GM10847 (cell line): ENCODE results near the gene BLOC1S2.

ENCODE experiments used
- POLR2A ChIP-seq: IDR thresholded peaks from 2 replicates; pipeline ENCODE4 v1.6.1; 2011; ENCODE audit not compliant: insufficient read length; ENCODE audit errors: extremely low read depth

BLOC1S2 gene

DNA sequence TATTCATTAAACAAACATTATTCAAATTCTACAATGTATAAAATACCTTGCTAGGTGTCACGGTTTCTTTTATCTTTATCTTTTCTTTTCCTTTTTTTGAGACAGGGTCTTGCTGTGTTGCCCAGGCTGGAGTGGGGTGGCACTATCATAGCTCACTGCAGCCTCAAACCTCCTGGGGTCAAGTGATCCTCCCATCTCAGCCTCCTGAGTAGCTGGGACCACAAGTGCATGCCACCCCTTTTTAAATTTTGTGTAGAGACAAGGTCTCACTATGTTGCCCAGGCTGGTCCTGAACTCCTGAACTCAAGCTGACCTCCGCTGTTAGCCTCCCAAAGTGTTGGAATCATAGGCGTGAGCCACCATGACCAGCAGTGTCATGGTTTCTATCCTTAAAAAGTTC, 17.9 kb upstream of the BLOC1S2 start:
- TF ChIP-seq POLR2A = no peak

DNA sequence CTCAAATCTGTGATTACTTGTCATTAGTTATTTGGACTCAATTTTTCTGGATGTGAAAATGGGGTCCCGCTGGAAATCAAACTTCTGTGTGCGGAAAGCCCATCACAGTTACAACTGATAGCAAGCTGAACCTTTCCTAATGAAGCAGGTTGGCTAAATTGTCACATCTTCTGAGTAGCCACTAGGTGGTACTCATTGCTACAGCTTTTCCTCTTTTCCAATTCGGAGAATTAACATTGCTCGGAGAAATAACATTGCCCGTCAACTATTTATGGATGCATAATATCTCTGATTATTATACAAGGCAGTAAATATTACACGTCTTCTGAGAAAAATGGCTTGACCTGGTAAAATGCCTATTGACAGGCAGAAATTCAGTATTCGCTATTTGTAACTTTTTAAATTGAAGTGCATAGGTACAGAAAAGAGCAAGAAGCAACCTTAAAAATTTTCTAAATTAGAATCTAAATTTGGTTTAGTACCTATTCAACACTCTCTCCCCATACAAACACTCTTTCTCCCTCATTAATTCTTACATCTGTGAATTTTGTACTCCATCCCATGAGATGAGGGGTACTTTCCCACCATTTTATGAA, 17.3 kb upstream of the BLOC1S2 start:
- no peak for TF ChIP-seq POLR2A

DNA sequence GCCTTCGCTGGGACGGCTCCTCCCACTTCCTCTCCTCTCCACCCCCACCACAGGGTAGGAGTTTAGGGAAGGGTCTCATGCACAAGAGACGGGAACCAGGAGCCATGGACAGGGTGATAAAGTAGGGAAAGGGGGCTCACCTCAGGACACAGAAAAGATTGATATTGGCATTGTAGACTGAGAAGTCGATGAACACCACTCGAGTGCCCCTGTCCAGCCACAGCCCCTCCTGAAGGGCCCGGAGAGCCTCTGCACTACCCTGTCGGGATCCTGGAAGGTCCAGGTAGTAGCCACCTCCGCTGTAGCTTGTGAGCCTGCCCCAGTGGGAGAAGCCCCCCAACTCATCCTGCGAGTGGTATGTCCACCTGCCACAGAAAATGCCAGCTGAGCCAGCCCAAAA, 10.8 kb upstream of the BLOC1S2 start:
- TF ChIP-seq POLR2A = no peak

DNA sequence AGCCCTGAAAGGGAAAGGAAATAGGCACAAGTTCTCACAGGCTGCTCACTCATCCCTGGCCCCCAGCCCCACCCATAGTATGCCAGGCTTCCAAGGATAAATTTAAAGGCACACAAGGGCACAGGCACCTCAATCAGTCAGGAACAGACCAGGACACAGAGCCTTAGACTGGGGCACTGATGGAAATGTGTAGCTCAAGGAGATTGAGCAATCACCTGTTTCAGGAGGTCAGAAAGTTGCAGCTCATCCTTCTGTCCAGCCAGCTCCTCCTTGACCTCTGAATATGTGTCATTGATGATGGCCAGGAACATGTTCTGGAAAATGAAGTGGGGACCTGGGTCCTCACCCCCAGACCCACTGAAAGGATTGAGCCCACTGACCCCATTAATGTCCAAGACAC, 6.6 kb upstream of the BLOC1S2 start:
- no peak for TF ChIP-seq POLR2A

DNA sequence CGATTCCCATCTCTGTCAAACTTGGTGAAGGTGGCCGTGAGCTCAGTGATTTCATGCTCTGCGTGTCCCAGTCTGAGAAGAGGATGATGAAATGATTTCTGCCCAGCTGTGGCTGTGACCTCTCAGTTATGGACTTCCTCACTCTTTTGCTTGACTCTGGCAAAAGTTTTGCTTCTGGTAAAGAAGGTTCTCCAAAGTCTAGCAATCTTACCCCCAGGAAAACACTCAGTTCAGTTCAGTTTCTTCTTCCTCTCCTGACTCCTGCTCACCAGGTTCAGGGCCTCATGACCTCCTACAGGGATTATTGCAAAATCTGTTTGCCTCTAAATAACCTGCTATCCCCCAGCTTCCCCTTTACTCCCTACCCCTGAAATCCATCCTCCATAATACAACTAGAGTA, 4.9 kb upstream of the BLOC1S2 start:
- TF ChIP-seq POLR2A = no peak

DNA sequence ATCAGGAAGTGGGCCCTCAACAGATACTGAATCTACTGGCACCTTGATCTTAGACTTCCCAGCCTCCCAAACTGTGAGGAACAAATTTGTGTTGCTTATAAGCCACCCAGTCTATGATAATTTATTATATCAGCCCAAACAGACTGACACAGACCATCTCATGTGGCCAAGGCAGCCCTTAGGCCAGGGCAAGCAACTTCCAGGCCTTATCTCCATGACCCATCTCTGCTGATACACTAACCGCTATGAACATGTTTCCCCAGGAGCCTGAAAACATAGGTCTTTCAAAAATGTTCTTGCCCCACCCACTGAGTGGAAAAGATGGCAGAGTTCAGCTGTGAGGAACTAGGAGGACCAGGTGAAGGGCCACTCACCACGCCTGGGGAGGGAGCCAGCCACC, 3.2 kb upstream of the BLOC1S2 start:
- TF ChIP-seq POLR2A = no peak

DNA sequence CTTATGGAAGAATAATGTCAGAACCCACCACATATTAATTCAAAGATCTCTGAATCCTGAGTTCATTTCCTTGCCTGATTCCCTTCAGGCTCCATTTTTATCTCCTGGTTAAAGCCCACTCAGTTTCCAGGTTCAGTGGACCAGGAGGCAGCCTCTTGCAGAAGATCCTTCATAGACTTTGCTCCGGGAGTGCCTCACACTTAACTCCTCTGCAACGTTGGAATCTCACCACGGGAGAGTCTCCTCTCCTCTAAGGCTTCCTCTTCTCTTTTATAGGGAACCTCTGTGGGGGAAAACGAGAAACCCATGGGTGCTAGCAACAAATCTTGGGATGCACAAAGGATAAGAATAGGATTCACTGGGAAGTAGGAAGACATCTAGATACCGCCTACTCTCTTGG, 1.7 kb upstream of the BLOC1S2 start:
- no peak for TF ChIP-seq POLR2A

DNA sequence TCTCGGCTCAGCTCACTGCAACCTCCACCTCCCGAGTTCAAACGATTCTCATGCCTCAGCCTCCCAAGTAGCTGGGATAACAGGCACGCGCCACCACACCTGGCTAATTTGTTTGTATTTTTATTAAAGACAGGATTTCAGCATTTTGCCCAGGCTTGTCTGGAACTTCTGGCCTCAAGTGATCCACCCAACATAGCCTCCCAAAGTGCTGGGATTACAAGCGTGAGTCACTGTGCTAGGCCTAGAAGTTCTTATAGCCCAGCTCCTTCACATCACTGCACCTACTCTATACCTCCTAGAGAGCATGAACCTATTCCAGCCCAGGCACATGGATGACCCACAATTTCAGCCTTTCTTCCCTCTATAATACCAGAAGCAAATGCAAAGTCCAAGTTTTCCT, 1.3 kb upstream of the BLOC1S2 start:
- TF ChIP-seq POLR2A = no peak

DNA sequence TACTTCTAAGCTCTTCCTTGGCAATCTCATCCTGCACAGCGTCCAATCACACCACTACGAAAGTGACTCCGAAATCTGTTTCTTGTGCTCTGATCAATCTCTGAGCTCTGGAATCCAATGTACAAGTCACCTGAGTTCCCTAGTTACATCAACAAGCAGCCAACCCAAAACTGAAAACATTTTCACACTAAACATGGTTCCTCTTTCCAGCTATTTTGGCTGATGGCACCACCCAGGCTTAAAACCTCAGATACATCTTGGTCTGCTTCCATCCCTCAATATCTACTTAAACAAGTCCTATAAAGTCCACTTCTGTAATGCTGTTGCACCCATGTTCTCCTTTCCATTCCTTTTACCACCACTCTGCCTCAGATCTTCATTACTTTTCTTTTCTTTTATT, 3.6 kb downstream of the BLOC1S2 start:
- no peak for TF ChIP-seq POLR2A

DNA sequence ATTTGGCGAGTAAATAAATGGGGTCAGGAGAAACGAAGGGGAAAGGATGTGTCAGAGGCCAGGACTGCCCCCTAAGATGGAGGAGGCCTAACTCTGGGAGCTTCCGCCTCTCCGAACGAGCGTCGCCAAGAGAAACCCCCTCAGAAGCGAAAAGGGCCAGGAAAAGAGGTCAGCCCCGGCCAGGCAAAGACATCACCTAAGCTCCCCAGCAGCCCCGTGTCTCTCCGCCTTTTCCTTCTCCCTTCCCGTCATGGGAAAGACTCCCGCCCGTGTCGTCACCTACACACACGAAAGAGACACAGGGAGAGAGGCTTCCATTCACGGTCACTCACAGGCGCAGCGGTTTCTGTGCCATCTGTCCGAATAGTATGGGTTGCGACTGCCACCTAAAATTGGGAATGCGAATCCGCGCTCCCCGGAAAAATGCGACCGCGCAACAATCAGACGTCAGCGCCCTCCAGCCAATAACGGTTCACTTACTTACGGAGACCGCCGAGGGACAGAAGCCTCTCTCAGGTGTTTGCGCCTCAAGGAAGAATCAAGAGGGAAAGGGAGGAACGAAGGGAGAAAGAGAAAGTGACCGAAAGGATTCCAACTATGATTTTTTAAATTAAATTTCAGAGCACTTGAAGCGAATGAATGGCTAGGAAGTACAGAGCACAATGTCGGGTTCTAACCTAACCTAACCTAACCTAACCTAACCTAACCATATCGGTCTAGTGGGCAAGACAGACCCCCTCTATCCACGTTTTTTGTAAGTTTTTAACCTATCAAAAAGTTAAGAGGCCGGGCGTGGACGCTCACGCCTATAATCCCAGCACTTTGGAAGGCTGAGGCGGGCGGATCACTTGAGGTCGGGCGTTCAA, 19.0 kb downstream of the BLOC1S2 start, which contains the start of gene CWF19L1:
Gene CWF19L1 (minus strand): TSS at position 400 of the 866 bp plus-strand sequence. CDS start 45 bp downstream, at position 355.
- peak; percentile 27 for TF ChIP-seq POLR2A

DNA sequence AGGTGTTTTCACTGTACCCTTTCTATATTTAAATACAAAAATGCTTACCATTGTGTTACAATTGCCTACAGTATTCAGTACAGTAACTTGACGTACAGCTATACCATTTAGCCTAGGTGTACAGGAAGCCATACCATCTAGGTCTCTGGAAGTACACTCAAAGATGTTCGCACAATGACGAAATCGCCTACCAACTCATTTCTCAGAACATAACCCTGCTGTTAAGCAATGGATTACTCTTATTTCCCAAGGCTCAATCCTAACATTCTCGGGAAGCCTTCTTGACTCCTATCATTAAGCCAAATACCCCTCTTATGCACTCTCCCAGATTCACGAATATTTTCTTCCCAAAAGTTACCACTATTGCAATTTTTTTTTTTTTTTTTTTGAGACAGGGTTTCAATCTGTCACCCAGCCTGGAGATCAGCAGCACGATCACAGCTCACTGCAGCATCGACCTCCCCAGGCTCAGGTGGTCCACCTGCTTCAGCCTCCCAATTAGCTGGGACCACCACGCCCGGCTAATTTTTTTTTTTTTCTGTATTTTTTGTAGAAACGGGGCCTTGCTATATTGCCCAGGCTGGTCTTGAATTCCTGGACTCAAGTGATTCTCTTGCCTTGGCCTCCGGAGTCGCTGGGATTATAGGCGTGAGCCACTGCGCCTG, 20.5 kb downstream of the BLOC1S2 start:
- TF ChIP-seq POLR2A = no peak

DNA sequence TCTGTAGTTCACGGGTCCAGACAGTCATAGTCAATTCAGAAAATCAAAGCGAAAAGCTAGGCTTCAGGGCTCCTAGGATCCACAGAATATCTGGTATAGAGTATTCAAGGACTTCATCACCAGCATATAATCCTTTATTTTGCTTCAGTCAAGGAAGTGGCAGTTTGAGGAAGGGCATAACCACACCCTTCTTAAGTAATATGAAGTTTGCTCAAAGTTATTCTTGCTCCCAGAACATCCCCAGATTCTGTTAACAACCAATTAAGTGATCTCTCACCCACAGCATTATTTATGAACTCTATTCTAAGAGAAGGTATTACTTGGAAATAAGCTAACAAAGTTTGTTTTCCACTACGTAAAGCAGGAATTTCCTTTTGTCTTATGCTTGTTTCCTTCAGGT, 32.3 kb downstream of the BLOC1S2 start:
- TF ChIP-seq POLR2A = no peak

DNA sequence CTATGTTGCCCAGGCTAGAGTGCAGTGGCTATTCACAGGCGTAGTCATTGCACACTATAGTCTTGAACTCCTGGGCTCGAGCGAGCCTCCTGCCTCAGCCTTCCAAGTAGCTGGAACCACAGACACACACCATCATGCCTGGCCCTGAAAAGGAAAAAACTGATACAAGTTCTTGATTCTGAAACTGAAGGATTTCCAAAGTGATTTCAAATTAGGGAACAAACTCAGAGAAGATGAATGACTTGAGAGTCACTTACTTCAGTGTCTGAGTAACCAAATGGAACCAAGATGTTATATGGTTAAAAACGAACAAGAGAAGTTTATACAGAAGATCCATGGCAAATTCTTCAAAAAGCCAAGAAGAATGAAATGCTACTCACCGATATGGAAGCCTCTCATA, 33.4 kb downstream of the BLOC1S2 start:
- TF ChIP-seq POLR2A = no peak

DNA sequence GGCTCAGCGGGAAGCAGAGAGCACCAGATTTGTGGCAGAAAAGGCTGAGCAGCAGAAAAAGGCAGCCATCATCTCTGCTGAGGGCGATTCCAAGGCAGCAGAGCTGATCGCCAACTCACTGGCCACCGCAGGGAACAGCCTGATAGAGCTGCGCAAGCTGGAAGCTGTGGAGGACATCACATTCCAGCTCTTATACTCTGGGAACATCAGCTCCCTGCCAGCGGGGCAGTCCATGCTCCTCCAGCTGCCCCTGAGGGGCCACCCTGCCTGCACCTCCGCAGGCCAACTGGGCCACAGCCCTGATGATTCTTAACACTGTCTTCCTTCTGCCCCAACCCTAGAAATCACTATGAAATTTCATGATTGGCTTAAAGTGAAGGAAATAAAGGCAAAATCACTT, 37.7 kb downstream of the BLOC1S2 start:
- no peak for TF ChIP-seq POLR2A

DNA sequence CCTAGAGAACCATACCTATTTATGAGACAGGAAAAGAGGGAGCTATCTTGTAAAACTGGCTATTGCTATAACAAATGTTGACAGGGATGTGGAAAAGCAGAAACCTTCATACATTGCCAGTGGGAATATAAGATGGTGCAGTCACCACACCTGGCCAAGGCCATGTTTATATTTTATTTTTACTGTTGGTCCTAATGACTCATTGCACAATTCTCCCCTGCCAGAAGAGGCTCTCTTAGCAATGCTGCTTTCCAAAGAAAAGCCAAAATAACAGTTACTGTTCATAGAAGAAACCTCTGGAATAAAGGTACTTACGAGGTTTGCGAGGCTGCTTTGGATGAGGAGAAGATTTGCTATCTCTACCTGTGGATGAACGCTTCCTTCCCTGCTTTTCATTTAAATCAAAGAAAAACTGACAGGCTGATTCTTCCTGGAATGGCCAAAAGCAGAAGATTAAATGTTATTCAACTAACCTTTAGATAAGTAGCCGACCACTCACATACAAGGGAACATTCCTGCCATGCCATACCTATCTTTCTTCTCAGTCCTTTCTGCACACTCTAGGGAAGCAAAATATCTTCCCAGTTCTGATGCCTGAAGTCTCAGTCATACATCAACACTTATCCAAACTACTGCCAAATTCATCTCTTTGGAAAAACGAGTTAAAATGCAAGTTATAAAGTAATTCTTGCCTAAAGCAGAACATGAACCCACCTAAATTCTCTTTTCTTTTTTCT, 40.8 kb downstream of the BLOC1S2 start:
- TF ChIP-seq POLR2A = no peak
